ENCODE results near the gene HAUS2. TPM values are rescaled to one million over a fixed set of nuclear protein-coding genes. Genes with fewer than 3 reads are reported as not detected.

The HAUS2 gene
- total and polyA plus RNA-seq, 2 of the 4 experiments (the other 2 are of a cell fraction) = 18.4 to 22.4 TPM

DNA sequence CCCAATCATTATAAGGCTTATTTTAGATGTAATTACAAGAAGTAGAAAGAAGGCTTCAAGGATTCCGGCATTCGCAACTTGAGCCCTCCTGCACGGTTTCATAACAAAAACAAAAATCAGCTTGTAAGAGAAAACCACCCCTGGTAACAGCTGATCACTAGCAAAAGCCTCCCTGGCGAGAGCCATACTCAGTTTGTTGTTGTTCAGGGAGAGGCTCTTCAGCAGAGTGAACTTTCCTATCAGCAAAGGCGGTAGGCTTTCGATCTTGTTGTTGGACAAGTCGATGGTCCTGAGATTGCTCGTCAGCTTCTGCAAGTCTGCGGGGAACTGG, 755 bp upstream of the HAUS2 start:
- Histone ChIP-seq H2AFZ (replicated peaks; ENCODE audit: low read length, poor library complexity) (peak overlapping the region; percentile 96), H3K9me3 (ENCODE audit: control insufficient read depth, insufficient read depth, low read length) (no peaks in the 10 kb centered on the region), H3K23ac (ENCODE audit: low read depth, low read length) (peak overlapping the region; percentile 91; the same call in 1 of the 2 replicates), H3K27me3 (ENCODE audit: control insufficient read depth, insufficient read depth, low read length) (no peaks in the 10 kb centered on the region), H2BK15ac (ENCODE audit: low read depth, low read length) (no peak overlapping the region; the same call in 2 of the 3 replicates), H3K27ac (ENCODE audit: insufficient read depth, low read length) (peak overlapping the region; percentile 67), H2BK20ac (ENCODE audit: low read depth, low read length) (no peak overlapping the region), H3K56ac (ENCODE audit: extremely low read depth, insufficient read depth, low read length) (peak overlapping the region; percentile 48), H3K4me2 (ENCODE audit: low read depth, low read length) (peak overlapping the region; percentile 73), H4K8ac (ENCODE audit: low read depth in 2 of 2, low read length in 2 of 2) (peak overlapping the region in 1 of 2 experiments; percentile 87; a peak in 2 of 4 replicates), H3K4ac (ENCODE audit: low read depth, low read length) (peak overlapping the region; percentile 61), H2AK5ac (ENCODE audit: low read depth, low read length) (peak overlapping the region; percentile 58; the same call in 1 of the 2 replicates), H3K18ac (ENCODE audit: low read depth, low read length) (peak overlapping the region; percentile 6), H2BK120ac (ENCODE audit: low read depth, low read length) (no peak overlapping the region), H4K5ac (ENCODE audit: low read depth, low read length) (peak overlapping the region; percentile 16; the same call in 1 of the 2 replicates), H3K36me3 (ENCODE audit: control insufficient read depth, insufficient read depth, low read length) (peaks cover 15% of the 10 kb centered on the region), H4K91ac (ENCODE audit: insufficient read depth, low read depth, low read length) (no peak overlapping the region; the same call in 1 of the 2 replicates), H3K9ac (ENCODE audit: low read depth, low read length) (peak overlapping the region; percentile 70), H3K9me1 (ENCODE audit: insufficient read depth, low read length) (0 out of 2 replicates have a peak, but pooled peaks cover 3% of the 10 kb centered on the region), H3K79me1 (ENCODE audit: low read depth in 1 of 2, low read length in 2 of 2) (peaks cover 21 to 55% of the 10 kb centered on the region in 2 experiments), H3K4me1 (ENCODE audit: control insufficient read depth, insufficient read depth, low read length) (peaks cover 6% of the 10 kb centered on the region), H2BK5ac (ENCODE audit: low read depth, low read length, poor library complexity, severe bottlenecking) (peak overlapping the region; percentile 56), H3K4me3 (ENCODE audit: insufficient read depth, low read depth, low read length) (peak overlapping the region; percentile 85), H2AK9ac (replicated peaks; ENCODE audit: low read depth, low read length, poor library complexity) (peak overlapping the region; percentile 97), H4K20me1 (ENCODE audit: insufficient read depth, low read length) (0 out of 2 replicates have a peak, but pooled peaks cover 4% of the 10 kb centered on the region), H3K14ac (replicated peaks; ENCODE audit: low read depth, low read length) (peak overlapping the region; percentile 76)
- CTCF ChIA-PET = interaction anchor here (0.8 kb wide), 1 partner anchor 9 kb away, joined by 6 read pairs; no protein-coding TSS in a partner anchor
- peak; percentile 55 for DNase-seq
- BruUV-seq (replicated peaks) = no TSS peak
- TF ChIP-seq FOS (IDR thresholded peaks at IDR 0.05; ENCODE audit: low read depth, low read length) = no peak
- TF ChIP-seq BHLHE40 (IDR thresholded peaks at IDR 0.05; ENCODE audit: low read depth, low read length) = no peak; the same call in 1 of the 2 replicates
- peak; percentile 59; the same call in 1 of the 2 replicates for TF ChIP-seq RFX5 (IDR thresholded peaks at IDR 0.05; ENCODE audit: low read depth, low read length)
- TF ChIP-seq, protein P1, sequence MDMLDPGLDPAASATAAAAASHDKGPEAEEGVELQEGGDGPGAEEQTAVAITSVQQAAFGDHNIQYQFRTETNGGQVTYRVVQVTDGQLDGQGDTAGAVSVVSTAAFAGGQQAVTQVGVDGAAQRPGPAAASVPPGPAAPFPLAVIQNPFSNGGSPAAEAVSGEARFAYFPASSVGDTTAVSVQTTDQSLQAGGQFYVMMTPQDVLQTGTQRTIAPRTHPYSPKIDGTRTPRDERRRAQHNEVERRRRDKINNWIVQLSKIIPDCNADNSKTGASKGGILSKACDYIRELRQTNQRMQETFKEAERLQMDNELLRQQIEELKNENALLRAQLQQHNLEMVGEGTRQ (IDR thresholded peaks at IDR 0.05; ENCODE audit: low read depth, low read length) = no peak
- TF ChIP-seq MAZ (IDR thresholded peaks at IDR 0.05; ENCODE audit: borderline replicate concordance, low read depth, low read length) = no peak
- TF ChIP-seq SMC3 (IDR thresholded peaks at IDR 0.05; ENCODE audit: low read depth, low read length) = no peak
- dilution Hi-C loops (cut with HindIII; ENCODE audit: low sequenced_read_pairs, unreplicated experiment) = no loop called here
- in situ Hi-C loops (cut with MboI; ENCODE audit: low sequenced_read_pairs) = no loop called here
- ATAC-seq (ENCODE audit: low read depth) = peak; percentile 42
- POLR2A ChIA-PET (ENCODE audit: unreplicated experiment) = no interaction called here
- WGBS, 2 experiments (ENCODE audit: extremely low coverage in 2 of 2, insufficient read length in 1 of 2) = no CpG with 5 or more reads among the region's 9 CpGs
- intact Hi-C loops (cut with micrococcal nuclease) = loop anchor here (1.0 kb wide), 2 partner anchors 53 to 102 kb away; partner anchors contain the start of gene SNAP23

Measured in IMR-90 (cell line).